Liver (tissue), 9 donors: ENCODE measurements around the gene PFDN6. TPM values are rescaled to one million over a fixed set of nuclear protein-coding genes. Genes with fewer than 3 reads are reported as not detected.

ENCODE experiments used
- DNase-seq: peaks from one replicate; pipeline ENCODE4 v3.0.0-alpha.2; 2017; ENCODE audit warnings: low spot score
- H3K27ac ChIP-seq, 2 donors: one replicate each; pipeline ENCODE4 v1.7.0; 2013; ENCODE audit warnings: inconsistent platforms in 2 of 2, low read length in 2 of 2, control low read depth in 1 of 2, low read depth in 1 of 2, mild to moderate bottlenecking in 1 of 2
- H3K27me3 ChIP-seq, 4 donors: one replicate each; pipeline versions ENCODE4 v1.6.1 to v1.7.0; 2013; ENCODE audit warnings: low read length in 3 of 4, inconsistent platforms in 1 of 4, mild to moderate bottlenecking in 1 of 4, moderate library complexity in 1 of 4; ENCODE audit not compliant: control insufficient read depth in 4 of 4, insufficient read depth in 4 of 4
- H3K36me3 ChIP-seq, 4 donors: one replicate each; pipeline versions ENCODE4 v1.6.1 to v1.7.0; 2013; ENCODE audit warnings: low read length in 3 of 4, mild to moderate bottlenecking in 3 of 4, low read depth in 1 of 4, moderate library complexity in 1 of 4; ENCODE audit not compliant: control insufficient read depth in 4 of 4, insufficient read depth in 3 of 4
- H3K4me1 ChIP-seq, 4 donors: one replicate each; pipeline versions ENCODE4 v1.6.1 to v1.7.0; 2013; ENCODE audit warnings: low read length in 3 of 4, mild to moderate bottlenecking in 3 of 4, moderate library complexity in 1 of 4; ENCODE audit not compliant: control insufficient read depth in 4 of 4, insufficient read depth in 4 of 4
- H3K4me3 ChIP-seq, 3 donors: one replicate each; pipeline versions ENCODE4 v1.6.1 to v1.7.0; 2013; ENCODE audit warnings: low read length in 3 of 3, control low read depth in 1 of 3, low read depth in 1 of 3, mild to moderate bottlenecking in 1 of 3
- H3K9ac ChIP-seq, 2 donors: one replicate each; pipeline ENCODE4 v1.7.0; 2013; ENCODE audit warnings: low read length in 2 of 2, mild to moderate bottlenecking in 2 of 2, moderate library complexity in 2 of 2, control low read depth in 1 of 2, low read depth in 1 of 2
- H3K9me3 ChIP-seq, 4 donors: one replicate each; pipeline versions ENCODE4 v1.6.1 to v1.7.0; 2013; ENCODE audit warnings: low read length in 3 of 4; ENCODE audit not compliant: control insufficient read depth in 4 of 4
- ATF3 ChIP-seq: IDR thresholded peaks from 2 replicates; pipeline ENCODE4 v1.6.1; 2016; ENCODE audit warnings: antibody characterized with exemption
- CTCF ChIP-seq: fragments of 150-350 bp; IDR thresholded peaks from 2 replicates; pipeline ENCODE4 v1.5.1; 2017; ENCODE audit warnings: improper control_type of control experiment, low read depth, low read length; ENCODE audit not compliant: missing input control
- EGR1 ChIP-seq, 2 donors: IDR thresholded peaks; 2 replicates each; pipeline ENCODE4 v1.6.1; 2016 to 2018; ENCODE audit warnings: antibody characterized with exemption in 2 of 2, low read depth in 2 of 2
- FOXA1 ChIP-seq: IDR thresholded peaks from 2 replicates; pipeline ENCODE4 v1.6.1; 2016; ENCODE audit warnings: antibody characterized with exemption
- FOXA2 ChIP-seq: IDR thresholded peaks from 2 replicates; pipeline ENCODE4 v1.6.1; 2016; ENCODE audit warnings: antibody characterized with exemption
- GABPA ChIP-seq, 2 donors: IDR thresholded peaks in 1 of 2; conservative IDR thresholded peaks in 1 of 2; 2 replicates each; pipeline ENCODE4 v1.6.1; 2016; ENCODE audit warnings: antibody characterized with exemption in 2 of 2, mild to moderate bottlenecking in 1 of 2, moderate library complexity in 1 of 2
- HNF4A ChIP-seq, 2 donors: conservative IDR thresholded peaks; 2 replicates each; pipeline ENCODE4 v1.6.1; 2016; ENCODE audit warnings: antibody characterized with exemption in 2 of 2, mild to moderate bottlenecking in 2 of 2
- HNF4G ChIP-seq: IDR thresholded peaks from 2 replicates; pipeline ENCODE4 v1.6.1; 2016; ENCODE audit warnings: antibody characterized with exemption
- JUND ChIP-seq, 2 donors: IDR thresholded peaks; 2 replicates each; pipeline ENCODE4 v1.6.1; 2016; ENCODE audit warnings: antibody characterized with exemption in 2 of 2
- MAX ChIP-seq: IDR thresholded peaks from 2 replicates; pipeline ENCODE4 v1.6.1; 2016; ENCODE audit warnings: antibody characterized with exemption
- NR2F2 ChIP-seq: IDR thresholded peaks from 2 replicates; pipeline ENCODE4 v1.6.1; 2016; ENCODE audit warnings: antibody characterized with exemption
- RAD21 ChIP-seq, 2 donors: IDR thresholded peaks; 2 replicates each; pipeline ENCODE4 v1.6.1; 2016; ENCODE audit warnings: antibody characterized with exemption in 2 of 2, mild to moderate bottlenecking in 2 of 2
- REST ChIP-seq: IDR thresholded peaks from 2 replicates; pipeline ENCODE4 v1.6.1; 2016; ENCODE audit warnings: antibody characterized with exemption, mild to moderate bottlenecking
- RXRA ChIP-seq, 2 donors: IDR thresholded peaks; 2 replicates each; pipeline ENCODE4 v1.6.1; 2017 to 2018; ENCODE audit warnings: antibody characterized with exemption in 2 of 2, mild to moderate bottlenecking in 1 of 2
- SP1 ChIP-seq: IDR thresholded peaks from 2 replicates; pipeline ENCODE4 v1.6.1; 2018; ENCODE audit warnings: antibody characterized with exemption, mild to moderate bottlenecking
- TAF1 ChIP-seq: conservative IDR thresholded peaks from 2 replicates; pipeline ENCODE4 v1.6.1; 2016; ENCODE audit warnings: antibody characterized with exemption, mild to moderate bottlenecking
- YY1 ChIP-seq: IDR thresholded peaks from 2 replicates; pipeline ENCODE4 v1.6.1; 2016; ENCODE audit warnings: antibody characterized with exemption, mild to moderate bottlenecking
- ZBTB33 ChIP-seq: IDR thresholded peaks from 2 replicates; pipeline ENCODE4 v1.6.1; 2016; ENCODE audit warnings: antibody characterized with exemption
- WGBS: extraction: QIAGEN DNeasy Blood & Tissue Kit; methylation state at CpG from one replicate; pipeline ENCODE4 v1.1.7; 2013; 5-methylcytosine and 5-hydroxymethylcytosine counted together
- polyA plus RNA-seq, 2 donors: library from polyadenylated mRNA; stranded (reverse) in 1 of 2; unstranded in 1 of 2; fragments of 200-250 nt in 1 of 2; fragments of >200 nt in 1 of 2; fragmentation: Nextera tagmentation in 1 of 2; extraction: Ambion mirVana in 1 of 2; gene quantifications; one replicate each; pipeline versions ENCODE4 v1.2.1 to v1.2.3, GENCODE V29; 2013 to 2015
- total RNA-seq, 2 donors: library from RNA; depleted of rRNA; stranded (reverse); fragments of >200 nt; gene quantifications; one replicate each; pipeline ENCODE4 v1.2.3, GENCODE V29; 2014
- donor health status: healthy.
- donor health status: healthy.
- donor health status: healthy.
- donor health status: healthy.
- donor health status: healthy.

PFDN6 gene
- total RNA-seq, result 10 to 100 TPM; 12.5 to 22.4 TPM
- polyA plus RNA-seq, result 10 to 100 TPM in 1 of 2 donors, 1 to 10 TPM in 1; 6.5 to 60.1 TPM

- H3K9me3 ChIP-seq, result no peaks in the 10 kb centered on the region
- H3K27me3 ChIP-seq, result no peaks in the 10 kb centered on the region
- H3K9ac ChIP-seq, result peak within 1 kb of the TSS; percentile 68
- peak within 1 kb of the TSS; percentile 85 to 87 for H3K27ac ChIP-seq
- H3K36me3 ChIP-seq, result peaks cover 7 to 53% (median 23%) of the 10 kb centered on the region in 4 donors
- WGBS, result under 1% methylated on average over 43 of the region's 43 CpGs
- peaks cover 10 to 23% (median 20%) of the 10 kb centered on the region in 4 donors for H3K4me1 ChIP-seq
- TF ChIP-seq FOXA2 (peak; percentile 65), YY1 (peak; percentile 100), NR2F2 (peak; percentile 53), RXRA (IDR thresholded peaks at IDR 0.05) (peak; percentile 26 to 53), JUND (IDR thresholded peaks at IDR 0.05) (peak in 1 of 2 donors; percentile 33), ATF3 (no peak), RAD21 (IDR thresholded peaks at IDR 0.05) (peak in 1 of 2 donors; percentile 6), HNF4G (no peak), GABPA (IDR thresholded peaks at IDR 0.05 in 1 of 2, conservative IDR thresholded peaks at IDR 0.05 in 1 of 2) (peak; percentile 96 to 99), TAF1 (no peak), SP1 (peak; percentile 48), EGR1 (IDR thresholded peaks at IDR 0.05; ENCODE audit: low read depth in 2 of 2) (peak in 1 of 2 donors; percentile 77), MAX (peak; percentile 84), FOXA1 (peak; percentile 64), HNF4A (conservative IDR thresholded peaks at IDR 0.05) (peak in 1 of 2 donors; percentile 35), REST (peak; percentile 32), CTCF (no peak), ZBTB33 (peak; percentile 90)
- H3K4me3 ChIP-seq, result peak within 1 kb of the TSS; percentile 74 to 93 (median 83)
- DNase-seq, result peak; percentile 85
Measured at GRCh38 chr6:33288921-33289783, at the start of gene PFDN6, which contains the start of gene WDR46. Gene PFDN6, plus strand, starts transcription at chr6:33289601. Its CDS starts 256 bp downstream, at chr6:33289857. Gene WDR46, minus strand, starts transcription at chr6:33289239. Its CDS starts 69 bp downstream, at chr6:33289170.
